Duodenal mucosa (tissue), 2 donors: ENCODE results near the gene SH3TC1.

Source experiments
- H3K27ac ChIP-seq: one replicate; pipeline ENCODE4 v1.7.0; 2013; ENCODE audit warnings: low read depth, low read length
- H3K27me3 ChIP-seq, 2 donors: one replicate each; pipeline ENCODE4 v1.7.0; 2013; ENCODE audit warnings: low read length in 2 of 2, control low read depth in 1 of 2; ENCODE audit not compliant: insufficient read depth in 2 of 2, control insufficient read depth in 1 of 2
- H3K36me3 ChIP-seq, 2 donors: one replicate each; pipeline ENCODE4 v1.7.0; 2013; ENCODE audit warnings: low read length in 2 of 2, control low read depth in 1 of 2; ENCODE audit not compliant: insufficient read depth in 2 of 2, control insufficient read depth in 1 of 2
- H3K4me1 ChIP-seq, 2 donors: one replicate each; pipeline ENCODE4 v1.7.0; 2013; ENCODE audit warnings: low read length in 2 of 2, control low read depth in 1 of 2; ENCODE audit not compliant: insufficient read depth in 2 of 2, control insufficient read depth in 1 of 2
- H3K4me3 ChIP-seq, 2 donors: one replicate each; pipeline ENCODE4 v1.7.0; 2013; ENCODE audit warnings: low read length in 2 of 2, low read depth in 1 of 2
- H3K9ac ChIP-seq, 2 donors: one replicate each; pipeline ENCODE4 v1.7.0; 2013; ENCODE audit warnings: low read length in 2 of 2, low read depth in 1 of 2
- H3K9me3 ChIP-seq, 2 donors: one replicate each; pipeline ENCODE4 v1.7.0; 2013; ENCODE audit warnings: low read length in 2 of 2, control low read depth in 1 of 2; ENCODE audit not compliant: control insufficient read depth in 1 of 2

SH3TC1 gene

GRCh38 chr4:8241211-8241779 lies 42.2 kb downstream of the SH3TC1 start:
- Histone ChIP-seq H3K9me3 (no peaks in the 10 kb centered on the region), H3K4me1 (peaks cover 0 to 10% of the 10 kb centered on the region in 2 donors)

DNA sequence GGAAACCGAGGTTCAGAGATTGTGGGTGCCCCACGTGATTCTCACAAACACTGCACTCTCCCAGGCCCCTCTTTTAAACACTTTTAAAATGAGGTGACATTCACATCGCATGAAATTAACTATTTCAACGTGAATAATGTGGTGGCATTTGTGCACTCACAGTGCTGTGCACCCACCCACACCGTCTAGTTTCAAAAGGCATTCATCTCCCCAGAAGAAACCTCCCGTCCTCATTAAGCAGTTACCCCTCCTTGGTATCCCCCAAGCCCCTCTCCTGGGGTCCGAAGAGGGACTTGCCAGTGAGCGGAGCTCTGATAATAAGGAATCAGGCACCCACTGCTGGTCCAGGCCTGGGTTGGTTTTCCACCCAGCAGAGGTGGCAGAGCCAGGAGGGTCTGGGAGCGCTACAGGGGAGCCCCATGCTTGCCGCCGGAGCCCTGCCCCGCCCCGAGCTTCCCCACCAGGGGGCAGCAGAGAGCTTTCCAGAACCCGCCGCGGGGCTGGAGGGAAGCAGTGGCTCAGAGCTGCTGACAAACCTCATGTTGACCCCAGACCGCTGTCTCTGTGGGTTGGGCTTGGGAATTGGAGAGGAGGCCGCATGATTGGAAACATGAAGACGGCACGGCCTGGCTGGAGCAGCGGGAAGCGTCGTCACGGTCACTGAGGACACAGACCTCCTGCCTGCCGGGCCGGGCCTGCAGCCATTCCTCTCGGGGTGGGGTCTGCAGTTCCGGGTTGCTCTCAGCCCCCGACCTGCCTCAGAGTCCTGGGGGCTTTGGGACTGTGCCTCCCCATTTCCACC lies 43.0 kb downstream of the SH3TC1 start:
- no peaks in the 10 kb centered on the region for H3K9me3 ChIP-seq
- no peaks in the 10 kb centered on the region for H3K27me3 ChIP-seq
- H3K27ac ChIP-seq: no peak overlapping the region
- H3K4me3 ChIP-seq: no peak overlapping the region
- peaks cover 0 to 10% of the 10 kb centered on the region in 2 donors for H3K4me1 ChIP-seq
- H3K36me3 ChIP-seq: peaks cover 0 to 7% of the 10 kb centered on the region in 2 donors
- H3K9ac ChIP-seq: no peak overlapping the region

More at GRCh38 chr4:8241211-8241779, 42.2 kb downstream of the SH3TC1 start:
- Histone ChIP-seq H3K9ac (no peak overlapping the region), H3K27me3 (no peaks in the 10 kb centered on the region), H3K27ac (no peak overlapping the region), H3K36me3 (peaks cover 0 to 7% of the 10 kb centered on the region in 2 donors), H3K4me3 (no peak overlapping the region)

DNA sequence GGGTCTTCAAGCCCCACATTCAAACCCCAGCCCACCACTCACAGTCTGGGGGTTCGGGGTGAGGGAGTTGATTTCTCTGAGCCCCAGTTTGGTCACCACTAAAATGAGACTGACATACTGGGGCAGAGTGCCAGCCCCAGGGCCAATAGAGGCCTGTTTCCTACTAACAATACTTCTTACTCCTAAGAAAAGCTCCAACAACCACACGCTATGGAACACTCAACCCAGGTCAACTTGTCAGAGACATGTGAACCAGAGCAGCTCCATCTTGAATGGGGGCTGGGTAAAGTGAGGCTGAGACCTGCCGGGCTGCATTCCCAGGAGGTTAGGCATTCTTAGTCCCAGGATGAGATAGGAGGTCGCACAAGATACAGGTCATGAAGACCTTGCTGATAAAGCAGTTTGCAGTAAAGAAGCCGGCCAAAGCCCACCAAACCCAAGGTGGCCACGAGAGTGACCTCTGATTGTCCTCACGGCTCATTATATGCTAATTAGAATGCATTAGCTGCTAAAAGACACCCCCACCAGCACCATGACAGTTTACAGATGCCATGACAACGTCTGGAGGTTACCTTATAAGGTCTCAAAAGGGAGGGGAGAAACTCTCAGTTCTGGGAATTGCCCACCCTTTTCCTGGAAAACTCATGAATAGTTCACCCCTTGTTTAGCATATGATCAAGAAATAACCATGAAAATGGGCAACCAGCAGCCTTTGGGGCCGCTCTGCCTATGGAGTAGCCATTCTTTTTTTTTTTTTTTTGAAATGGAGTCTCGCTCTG lies 43.9 kb downstream of the SH3TC1 start:
- no peak overlapping the region for H3K9ac ChIP-seq
- H3K9me3 ChIP-seq: no peaks in the 10 kb centered on the region
- H3K4me1 ChIP-seq: peaks cover 4 to 10% of the 10 kb centered on the region in 2 donors
- H3K36me3 ChIP-seq: peaks cover 0 to 7% of the 10 kb centered on the region in 2 donors
- no peak overlapping the region for H3K4me3 ChIP-seq
- no peak overlapping the region for H3K27ac ChIP-seq
- no peaks in the 10 kb centered on the region for H3K27me3 ChIP-seq

- H3K36me3 ChIP-seq: peaks cover 0 to 4% of the 10 kb centered on the region in 2 donors
- H3K4me3 ChIP-seq: no peak overlapping the region
- H3K27ac ChIP-seq: no peak overlapping the region
- no peaks in the 10 kb centered on the region for H3K9me3 ChIP-seq
- peaks cover 2 to 4% of the 10 kb centered on the region in 2 donors for H3K4me1 ChIP-seq
- H3K9ac ChIP-seq: no peak overlapping the region
- no peaks in the 10 kb centered on the region for H3K27me3 ChIP-seq
These were observed 45.1 kb downstream of the SH3TC1 start for GRCh38 chr4:8244001-8244757.

GRCh38 chr4:8244931-8245460 lies 45.9 kb downstream of the SH3TC1 start:
- Histone ChIP-seq H3K27me3 (no peaks in the 10 kb centered on the region), H3K4me3 (no peak overlapping the region), H3K36me3 (no peaks in the 10 kb centered on the region)

DNA sequence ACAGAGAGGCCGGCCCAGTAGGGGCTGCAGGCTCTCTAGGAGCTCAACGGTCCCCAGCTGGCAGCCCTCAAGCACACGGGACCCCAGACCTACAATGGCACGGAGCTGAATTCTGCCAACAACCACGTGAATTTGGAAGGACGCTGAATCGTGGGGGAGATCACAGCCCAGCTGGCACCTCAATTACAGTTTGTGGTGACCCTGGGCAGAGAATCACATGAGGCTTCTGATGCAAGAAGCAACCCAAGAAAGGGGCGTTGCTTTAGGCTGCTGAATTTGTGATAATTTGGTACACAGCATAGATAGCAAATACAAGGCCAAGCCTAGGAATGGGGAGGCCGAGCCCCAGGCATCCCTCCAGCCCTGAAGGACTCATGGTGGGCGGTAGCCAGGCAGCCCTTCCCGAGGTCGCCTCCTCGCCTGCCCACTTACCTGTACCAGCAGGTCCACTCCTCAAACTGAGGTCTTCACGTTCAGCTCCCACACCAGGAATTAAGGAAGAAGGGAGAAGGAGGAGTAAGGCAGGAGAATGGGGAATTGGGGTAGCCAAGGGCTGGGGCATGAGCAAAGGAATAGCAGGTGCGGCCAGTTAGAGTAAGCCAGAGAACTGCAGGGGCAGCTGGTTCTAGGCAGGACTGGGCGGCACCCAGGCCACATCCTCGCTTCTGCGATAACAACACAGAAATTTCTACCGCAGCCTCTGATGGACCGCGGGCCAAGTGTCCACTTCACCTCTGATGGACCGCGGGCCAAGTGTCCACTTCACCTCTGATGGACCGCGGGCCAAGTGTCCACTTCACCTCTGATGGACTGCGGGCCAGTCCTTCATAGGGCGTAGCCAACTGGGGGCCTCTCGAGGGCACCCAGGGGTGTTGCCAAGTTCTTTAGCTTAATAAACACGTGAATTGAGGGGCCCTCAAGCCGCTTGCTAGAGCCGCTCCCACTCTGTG lies 47.1 kb downstream of the SH3TC1 start:
- peaks cover 0 to 4% of the 10 kb centered on the region in 2 donors for H3K4me1 ChIP-seq
- H3K9me3 ChIP-seq: no peaks in the 10 kb centered on the region
- no peaks in the 10 kb centered on the region for H3K27me3 ChIP-seq
- H3K9ac ChIP-seq: no peak overlapping the region
- no peaks in the 10 kb centered on the region for H3K36me3 ChIP-seq
- H3K27ac ChIP-seq: no peak overlapping the region
- no peak overlapping the region for H3K4me3 ChIP-seq

More at GRCh38 chr4:8244931-8245460, 45.9 kb downstream of the SH3TC1 start:
- Histone ChIP-seq H3K9ac (no peak overlapping the region), H3K9me3 (no peaks in the 10 kb centered on the region), H3K27ac (no peak overlapping the region), H3K4me1 (peaks cover 0 to 4% of the 10 kb centered on the region in 2 donors)

GRCh38 chr4:8247047-8247930 lies 48.2 kb downstream of the SH3TC1 start:
- no peaks in the 10 kb centered on the region for H3K9me3 ChIP-seq
- H3K4me3 ChIP-seq: no peak overlapping the region
- H3K27ac ChIP-seq: peak overlapping the region; percentile 18
- no peak overlapping the region for H3K9ac ChIP-seq
- H3K27me3 ChIP-seq: no peaks in the 10 kb centered on the region
- H3K4me1 ChIP-seq: peaks cover 0 to 4% of the 10 kb centered on the region in 2 donors
- no peaks in the 10 kb centered on the region for H3K36me3 ChIP-seq

- no peak overlapping the region for H3K9ac ChIP-seq
- H3K9me3 ChIP-seq: no peaks in the 10 kb centered on the region
- H3K36me3 ChIP-seq: no peaks in the 10 kb centered on the region
- no peak overlapping the region for H3K27ac ChIP-seq
- H3K4me3 ChIP-seq: no peak overlapping the region
- H3K4me1 ChIP-seq: peaks cover 0 to 4% of the 10 kb centered on the region in 2 donors
- no peaks in the 10 kb centered on the region for H3K27me3 ChIP-seq
These were observed 49.0 kb downstream of the SH3TC1 start for GRCh38 chr4:8248091-8248490.
